Inferior parietal cortex (tissue), 1 donor: Measurements from ENCODE around the gene REPIN1.

Experiments used
- DNase-seq: peaks from one replicate; pipeline ENCODE4 v3.0.0-alpha.2; 2016; ENCODE audit errors: extremely low spot score

The REPIN1 gene

DNA sequence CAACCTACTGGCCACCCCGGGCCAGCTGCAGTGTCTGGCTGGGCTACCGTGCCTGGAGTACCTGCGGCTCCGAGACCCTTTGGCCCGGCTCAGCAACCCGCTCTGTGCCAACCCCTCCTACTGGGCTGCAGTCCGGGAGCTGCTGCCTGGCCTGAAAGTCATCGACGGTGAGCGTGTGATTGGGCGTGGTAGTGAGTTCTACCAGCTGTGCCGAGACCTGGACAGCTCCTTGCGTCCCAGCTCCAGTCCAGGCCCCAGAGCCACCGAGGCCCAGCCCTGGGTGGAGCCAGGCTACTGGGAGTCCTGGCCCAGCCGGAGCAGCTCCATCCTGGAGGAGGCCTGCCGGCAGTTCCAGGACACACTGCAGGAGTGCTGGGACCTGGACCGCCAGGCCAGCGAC, 31.4 kb upstream of the REPIN1 start:
- no peak for DNase-seq

DNA sequence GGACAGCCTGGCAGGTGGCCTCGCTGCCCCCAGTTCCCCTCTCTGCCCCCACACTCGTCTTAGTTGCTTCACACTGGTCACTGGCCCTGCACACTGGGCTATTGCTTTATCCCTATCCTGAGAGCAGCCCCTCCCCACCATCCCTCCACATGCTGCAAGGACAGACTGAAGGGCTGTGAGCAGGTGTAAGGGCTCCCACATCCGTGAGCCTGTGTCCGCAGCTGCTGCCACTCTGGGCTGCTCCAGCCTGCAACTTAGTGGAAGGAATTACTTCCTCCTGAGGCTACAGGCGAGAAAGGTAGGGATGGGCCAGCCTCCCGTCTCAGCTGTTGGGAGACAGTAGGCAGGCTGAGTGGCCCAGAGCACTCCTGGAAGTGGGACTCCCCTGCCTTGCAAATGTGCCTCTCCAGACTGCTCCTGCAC, 31.0 kb upstream of the REPIN1 start:
- no peak for DNase-seq

DNA sequence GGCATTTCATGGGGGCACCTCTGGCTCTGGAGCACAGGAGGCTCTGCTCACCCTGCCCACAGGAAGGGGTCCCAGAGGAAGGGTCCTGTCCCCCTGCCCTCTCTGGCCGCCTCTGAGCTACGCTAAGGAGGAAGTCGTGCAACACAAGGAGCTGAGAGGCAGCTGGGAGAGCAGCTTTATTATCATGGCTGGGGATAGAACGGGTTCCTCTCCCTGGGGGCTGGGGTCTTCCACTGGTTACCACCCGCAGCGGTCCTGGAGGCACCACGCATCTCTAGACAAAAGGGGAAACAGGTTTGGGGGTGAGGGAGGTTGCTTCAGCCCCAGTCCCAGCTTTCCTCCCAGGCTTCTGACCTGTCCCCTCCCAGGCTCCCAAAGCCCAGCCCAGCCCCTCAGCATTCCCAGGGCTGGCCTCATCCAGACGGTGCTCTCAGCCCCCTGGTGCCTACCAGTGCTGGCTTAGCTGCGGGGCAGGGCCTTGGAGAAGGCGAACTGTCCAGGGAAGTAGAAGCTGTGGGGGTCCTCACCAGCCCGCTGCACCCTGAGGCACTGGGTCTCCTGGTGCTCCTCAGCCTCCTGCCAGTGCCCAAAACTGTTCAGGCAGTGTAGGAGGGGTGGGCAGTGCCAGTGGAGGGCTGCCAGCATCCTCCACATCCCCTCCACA, 30.3 kb upstream of the REPIN1 start:
- DNase-seq: no peak

DNA sequence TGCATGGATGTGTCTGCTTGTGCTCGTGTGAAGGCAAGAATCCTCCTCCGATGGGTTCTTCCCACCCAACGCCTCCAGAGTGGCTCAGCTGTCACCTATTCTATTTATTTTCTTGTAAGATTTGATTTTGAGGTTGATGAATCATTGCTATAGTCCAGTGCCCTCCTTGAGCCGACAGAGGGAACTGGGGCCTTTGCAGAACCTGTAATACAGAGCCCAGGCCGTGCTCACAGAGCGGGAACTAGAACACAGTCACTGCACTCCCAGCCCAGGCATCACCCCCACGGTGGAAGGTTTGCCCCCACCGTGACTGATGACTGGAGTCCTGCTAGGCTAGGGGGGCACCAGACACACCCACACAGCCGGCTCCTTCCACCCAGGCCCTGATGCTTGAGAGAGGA, 29.2 kb upstream of the REPIN1 start:
- DNase-seq: no peak

DNA sequence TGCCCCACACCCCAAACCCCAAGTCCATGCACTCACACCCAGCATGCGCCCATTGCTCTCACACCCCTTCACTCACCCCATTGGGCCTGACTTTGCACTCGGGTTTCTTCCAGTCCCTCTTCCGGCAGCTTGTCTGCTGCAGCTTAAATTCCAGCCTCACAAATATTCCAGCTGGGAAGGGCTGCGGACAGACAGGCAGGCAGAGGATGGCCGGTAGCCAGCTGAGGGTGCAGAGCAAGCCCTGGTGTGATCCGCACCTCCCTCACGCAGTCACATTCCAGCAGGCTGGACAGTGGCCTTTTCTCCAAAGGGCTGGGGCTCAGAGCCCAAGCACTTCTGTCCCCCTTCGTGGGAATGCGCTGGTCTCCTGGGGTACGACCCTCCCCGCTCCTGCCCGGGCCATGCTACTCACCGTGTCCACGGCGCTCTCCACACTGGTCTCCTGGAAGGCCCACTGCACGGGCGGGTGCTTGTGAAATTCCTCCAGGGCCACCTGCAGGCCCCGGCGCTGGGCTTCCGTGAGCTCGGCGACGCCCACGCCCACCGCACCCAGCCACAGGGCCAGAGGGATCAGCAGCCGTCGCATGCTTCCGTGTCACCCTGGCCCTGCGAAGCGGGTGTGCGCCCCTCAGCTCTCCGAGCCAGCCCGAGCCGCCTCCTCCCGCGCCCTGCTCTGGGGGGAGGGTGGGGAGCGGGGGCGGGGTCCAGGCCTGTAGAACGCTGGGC, 28.4 kb upstream of the REPIN1 start:
- DNase-seq: no peak

DNA sequence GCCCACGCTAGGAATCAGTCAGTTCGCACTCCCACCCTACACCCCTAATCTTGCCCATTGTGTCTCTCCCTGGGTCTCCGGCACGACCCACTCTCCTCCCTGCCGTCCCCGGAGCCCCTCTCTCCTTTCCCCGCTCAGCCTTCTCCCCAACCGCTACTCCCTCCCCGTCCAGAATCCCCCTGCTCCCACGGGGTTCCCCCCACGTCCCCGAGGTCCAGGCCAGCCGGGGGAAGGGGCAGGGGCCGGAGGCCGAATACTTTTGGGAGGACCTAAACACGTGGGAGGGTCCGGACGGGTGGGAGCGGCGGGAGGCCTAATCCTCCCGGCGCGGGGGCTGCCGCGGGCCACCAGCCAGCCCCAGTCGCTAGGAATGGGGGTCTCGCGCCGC, 27.8 kb upstream of the REPIN1 start:
- DNase-seq: no peak

DNA sequence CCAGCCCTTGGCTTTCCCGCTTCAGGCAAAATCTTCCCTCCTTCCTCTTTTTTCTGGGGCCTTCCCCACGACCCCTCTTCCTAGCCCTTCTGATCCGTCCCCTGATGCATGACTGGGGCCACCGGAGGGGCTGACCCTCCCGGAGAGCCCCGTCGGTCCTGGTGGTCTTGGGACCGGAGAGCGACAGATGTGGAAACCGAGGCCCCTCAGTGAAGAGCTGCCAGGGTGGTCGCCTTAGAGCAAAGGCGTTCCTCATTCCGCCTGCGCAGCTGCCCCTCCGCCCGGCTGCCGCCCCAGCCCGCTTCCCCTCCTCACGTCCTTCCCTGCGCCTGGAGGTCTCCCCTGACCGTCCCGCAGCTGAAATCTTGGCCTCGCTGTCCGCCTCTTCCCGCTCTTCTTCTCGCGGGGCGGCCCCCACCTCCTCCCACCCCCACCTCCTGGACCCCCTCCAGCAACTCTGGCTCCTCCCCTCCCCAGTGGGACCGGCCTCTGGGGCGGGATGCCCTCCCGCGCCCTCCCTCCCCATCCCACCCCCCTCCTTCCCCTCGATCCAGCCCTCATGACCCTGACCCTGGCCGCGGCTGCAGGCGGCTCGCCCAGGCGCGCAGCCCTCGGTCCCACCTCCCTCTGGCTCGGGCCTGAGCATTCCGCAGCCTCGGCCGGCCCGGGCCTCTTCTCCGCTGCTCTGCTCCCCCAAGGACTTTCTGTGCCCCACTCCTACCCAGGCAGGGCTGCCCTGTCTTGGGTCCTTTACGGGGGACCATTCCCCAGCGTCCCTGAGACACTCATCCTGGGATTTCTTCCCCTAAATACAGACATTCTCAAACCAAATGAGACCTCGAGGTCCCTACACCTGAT, 27.1 kb upstream of the REPIN1 start, which contains the start of gene RARRES2:
RARRES2 (minus strand) TSS at position 367 of the 858 bp plus-strand sequence. CDS start 1,020 bp downstream, outside the sequence.
- DNase-seq: no peak

DNA sequence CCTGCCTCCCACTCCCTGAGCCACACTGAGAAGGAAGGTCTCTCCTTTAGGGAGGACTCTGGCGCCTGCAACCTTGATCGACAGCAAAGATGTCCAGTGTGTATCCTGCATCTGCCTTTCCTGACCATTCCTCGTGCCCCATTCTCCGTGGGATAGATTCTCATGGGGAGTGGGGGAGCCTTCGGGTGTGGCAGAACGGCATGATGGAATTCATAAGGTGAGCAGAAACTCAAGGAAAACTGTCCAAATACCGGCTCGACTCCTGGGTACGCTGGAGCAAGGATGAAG, 26.6 kb upstream of the REPIN1 start:
- no peak for DNase-seq

DNA sequence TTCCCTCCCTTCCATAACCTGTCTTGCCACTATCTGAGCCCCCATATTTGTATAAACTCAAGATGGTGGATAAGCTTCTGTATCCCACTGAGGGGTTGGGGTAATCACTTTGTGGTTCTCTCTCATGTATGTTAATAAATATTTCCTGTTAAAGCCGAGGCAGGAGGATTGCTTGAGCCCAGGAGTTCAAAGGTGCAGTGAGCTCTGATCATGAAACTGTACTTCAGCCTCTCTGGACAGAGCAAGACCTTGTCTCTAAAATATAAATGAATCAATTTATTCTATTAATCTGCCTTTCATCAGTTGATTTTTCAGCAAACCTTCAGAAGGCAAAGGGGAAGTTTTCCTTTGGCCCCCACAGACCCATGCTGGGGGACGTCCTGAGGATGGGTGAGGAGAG, 25.4 kb upstream of the REPIN1 start:
- DNase-seq: no peak

DNA sequence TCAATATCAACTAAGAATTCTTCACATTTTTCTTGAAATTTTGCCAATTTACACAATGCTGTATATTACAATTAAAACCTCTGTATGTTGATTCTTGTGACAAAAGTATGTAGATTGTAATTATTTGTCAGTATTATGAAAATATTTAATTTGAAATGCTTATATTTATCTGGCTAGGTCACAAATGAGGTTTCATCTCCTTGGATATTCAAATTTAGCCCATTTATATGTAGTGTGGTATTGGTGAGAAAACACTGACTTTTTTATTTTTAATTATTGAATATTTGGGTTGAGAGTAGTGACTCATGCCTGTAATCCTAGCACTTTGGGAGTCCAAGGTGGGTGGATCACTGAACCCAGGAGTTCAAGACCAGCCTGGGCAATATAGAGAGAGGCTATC, 24.3 kb upstream of the REPIN1 start:
- no peak for DNase-seq

DNA sequence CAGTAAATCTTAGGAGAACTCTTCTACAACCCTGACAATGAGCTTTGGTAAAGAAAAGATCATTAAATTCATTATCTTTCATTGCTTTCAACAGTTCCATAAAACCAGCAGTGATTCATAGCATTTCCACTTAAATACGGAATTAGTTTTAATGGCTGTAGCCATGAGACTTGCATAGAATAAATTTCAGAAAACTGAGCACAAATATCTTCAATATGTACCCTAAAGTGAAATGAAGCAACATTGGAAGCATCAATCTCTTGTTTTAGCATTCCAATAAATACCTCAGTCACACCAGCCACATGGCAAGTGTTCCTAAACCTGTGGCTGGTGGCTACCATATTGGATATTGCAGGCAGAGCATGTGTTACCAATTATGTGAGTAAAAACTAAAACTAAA, 23.6 kb upstream of the REPIN1 start:
- no peak for DNase-seq

DNA sequence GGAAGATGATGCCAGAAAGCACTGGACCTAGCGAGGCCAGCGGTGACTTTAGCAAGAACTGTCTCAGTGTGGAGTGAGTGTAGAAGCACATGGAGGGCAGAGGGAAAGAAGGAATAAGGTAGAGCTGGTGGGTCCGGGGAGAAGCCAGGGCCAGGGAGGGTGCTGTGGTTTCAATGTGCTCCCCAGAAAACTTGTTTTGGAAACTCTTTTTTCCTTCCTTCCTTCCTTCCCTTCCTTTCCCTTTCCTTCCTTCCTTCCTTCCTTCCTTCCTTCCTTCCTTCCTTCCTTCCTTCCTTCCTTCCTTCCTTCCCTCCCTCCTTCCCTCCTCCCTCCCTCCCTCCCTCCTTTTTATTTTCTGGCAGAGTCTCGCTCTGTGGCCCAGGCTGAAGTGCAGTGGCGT, 21.7 kb upstream of the REPIN1 start:
- DNase-seq: no peak

DNA sequence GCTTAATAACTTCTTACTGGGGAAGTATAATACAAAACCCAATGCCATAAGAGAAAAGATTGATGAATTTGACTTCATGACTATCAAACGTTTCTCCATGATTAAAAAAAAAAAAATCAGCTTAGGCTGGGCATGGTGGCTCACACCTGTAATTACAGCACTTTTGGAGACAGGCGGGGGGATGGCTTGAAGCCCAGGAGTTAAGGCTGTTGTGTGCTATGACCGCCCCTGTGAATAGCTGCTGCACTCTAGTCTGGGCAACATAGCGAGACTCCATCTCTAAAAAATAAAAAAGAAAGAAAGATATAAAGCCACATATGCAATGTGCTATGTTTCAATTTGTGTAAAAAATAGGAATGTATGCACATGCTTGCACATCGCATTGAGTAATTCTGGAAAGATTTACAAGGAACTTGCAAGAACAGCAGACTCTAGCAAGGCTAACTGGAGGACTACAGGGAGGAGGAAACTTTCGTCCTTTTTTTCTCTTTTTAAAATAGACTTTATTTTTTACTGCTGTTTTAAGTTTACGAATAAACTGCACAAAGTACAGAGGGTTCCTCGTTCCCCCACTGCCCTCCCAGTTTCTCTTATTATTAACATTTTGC, 16.9 kb upstream of the REPIN1 start:
- DNase-seq: no peak

DNA sequence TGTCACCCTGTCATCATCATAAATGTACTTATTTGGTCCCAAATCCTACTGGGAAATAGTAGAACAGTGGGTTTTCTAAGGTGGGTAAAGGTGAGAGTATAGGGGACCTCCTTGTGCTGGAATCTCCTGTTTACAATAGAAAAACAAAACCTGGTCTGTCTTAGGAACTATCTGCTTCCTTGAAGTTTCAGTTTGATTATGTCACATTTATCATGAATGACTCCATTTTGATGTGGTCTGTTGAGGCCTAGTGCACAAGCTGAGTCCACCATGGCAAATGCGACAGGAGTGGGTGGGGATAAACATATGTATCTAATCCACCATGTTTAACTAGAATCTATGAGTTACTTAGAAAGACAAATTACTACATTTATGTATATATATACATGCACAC, 13.0 kb upstream of the REPIN1 start:
- no peak for DNase-seq

DNA sequence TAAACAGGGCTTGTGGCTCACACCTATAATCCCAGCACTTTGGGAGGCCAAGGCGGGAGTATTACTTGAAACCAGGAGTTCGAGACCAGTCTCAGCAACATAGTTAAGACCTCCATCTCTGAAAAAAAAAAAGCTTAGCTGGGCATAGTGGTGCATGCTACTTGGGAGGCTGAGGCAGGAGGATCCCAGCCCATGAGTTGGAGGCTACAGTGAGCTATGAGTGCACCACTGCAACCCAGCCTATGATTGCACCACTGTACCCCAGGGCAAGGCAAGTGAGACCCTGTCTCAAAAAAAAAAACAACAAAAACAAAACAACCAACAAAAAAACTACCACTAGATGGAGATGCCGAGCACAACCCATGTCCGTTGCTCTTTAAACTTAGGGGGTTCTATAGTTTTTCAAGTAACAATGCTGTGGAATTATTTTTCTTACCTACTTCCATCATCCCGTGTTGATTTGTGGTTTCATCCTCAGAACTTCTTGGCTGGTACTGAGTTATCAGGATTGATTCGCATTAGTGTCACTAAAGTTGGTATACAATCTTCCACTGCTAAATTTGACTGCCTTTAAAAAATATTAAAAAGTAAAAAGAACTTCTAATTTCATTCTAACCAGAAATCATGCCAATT, 12.2 kb upstream of the REPIN1 start:
- peak; percentile 64 for DNase-seq

DNA sequence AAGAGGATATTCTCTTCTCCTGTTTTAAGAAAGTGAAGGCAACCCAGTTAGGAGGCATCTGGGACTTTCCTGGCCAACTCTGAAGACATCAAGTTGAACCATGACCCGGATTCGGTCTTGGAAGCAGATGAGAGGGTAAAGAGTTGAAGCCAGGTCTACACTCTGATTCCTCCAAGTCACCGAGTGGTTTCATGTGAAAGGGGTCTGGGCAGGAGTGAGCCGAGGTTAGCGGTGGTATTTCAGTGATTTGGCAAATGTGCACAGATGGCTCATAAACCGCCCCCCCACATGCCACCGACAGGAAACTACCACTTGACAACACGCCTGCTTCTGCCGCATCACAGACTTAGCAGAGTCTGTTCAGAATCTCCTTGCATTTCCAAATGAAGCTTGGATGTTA, 11.4 kb upstream of the REPIN1 start:
- no peak for DNase-seq

DNA sequence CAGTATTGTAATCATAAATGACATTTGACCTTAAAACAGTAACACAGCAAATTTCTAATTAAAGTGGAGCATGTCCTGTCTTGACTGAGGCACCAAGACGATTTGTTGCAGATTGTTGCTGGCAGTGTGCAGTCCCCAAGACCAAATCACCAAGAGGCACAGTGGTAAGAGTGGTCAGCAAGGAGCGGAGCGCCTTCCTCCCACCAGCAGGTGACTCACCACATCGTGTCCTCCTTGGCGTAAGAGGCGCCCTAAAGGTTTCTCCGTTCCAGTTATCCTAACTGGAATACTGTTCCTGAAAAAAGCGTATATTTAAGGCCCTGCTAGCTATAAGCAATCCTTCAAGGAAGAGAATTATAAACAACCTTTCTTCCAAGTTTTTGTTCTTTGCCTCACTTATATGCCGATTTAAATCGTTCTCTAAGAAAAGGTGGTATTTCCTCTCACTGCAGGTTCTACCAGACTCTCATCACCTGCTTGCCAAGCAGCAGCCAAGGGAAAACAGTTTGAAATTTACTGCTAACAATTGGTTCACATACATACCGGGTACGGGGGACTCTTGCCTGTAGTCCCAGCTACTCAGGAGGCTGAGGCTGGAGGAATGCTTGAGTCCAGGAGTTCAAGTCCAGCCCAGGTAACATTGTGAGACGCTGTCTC, 10.7 kb upstream of the REPIN1 start:
- DNase-seq: no peak

DNA sequence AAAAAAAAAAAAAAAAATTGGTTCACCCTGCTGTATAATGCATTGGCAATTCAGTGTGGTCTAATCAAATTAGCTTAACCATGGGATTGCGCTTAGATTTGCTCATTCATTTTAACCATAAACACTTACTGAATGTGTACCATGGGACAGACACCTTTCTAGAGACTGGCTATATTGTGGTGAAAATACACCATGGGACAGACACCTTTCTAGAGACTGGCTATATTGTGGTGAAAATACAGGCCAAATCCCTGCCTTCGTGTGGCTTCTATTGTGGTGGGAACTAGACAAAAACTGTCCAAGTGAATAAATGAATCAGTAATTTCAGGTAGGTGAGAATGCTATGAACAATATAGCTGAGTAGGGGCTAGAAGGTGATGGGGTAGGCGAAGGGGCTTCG, 10.2 kb upstream of the REPIN1 start:
- no peak for DNase-seq

DNA sequence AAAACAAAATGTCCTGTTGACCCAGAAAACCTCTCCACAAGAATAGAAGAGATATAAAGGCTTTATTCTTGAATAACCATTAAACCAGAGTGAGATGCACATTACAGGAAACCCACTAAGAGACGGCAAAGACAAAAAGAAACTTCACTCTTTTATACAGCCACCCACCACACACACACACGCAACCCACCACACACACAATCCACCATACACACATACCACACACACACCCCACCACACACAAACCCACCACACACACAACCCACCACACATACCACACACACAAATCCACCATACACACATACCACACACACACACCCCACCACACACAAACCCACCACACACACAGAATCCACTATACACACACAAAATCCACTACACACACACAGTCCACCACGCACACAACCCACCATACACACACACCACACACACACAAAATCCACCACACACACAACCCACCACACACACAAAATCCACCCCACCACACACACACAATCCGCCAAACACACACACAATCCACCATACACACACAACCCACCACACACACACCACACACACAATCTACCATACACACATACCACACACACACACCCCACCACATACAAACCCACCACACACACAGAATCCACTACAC, 9.5 kb upstream of the REPIN1 start:
- no peak for DNase-seq

DNA sequence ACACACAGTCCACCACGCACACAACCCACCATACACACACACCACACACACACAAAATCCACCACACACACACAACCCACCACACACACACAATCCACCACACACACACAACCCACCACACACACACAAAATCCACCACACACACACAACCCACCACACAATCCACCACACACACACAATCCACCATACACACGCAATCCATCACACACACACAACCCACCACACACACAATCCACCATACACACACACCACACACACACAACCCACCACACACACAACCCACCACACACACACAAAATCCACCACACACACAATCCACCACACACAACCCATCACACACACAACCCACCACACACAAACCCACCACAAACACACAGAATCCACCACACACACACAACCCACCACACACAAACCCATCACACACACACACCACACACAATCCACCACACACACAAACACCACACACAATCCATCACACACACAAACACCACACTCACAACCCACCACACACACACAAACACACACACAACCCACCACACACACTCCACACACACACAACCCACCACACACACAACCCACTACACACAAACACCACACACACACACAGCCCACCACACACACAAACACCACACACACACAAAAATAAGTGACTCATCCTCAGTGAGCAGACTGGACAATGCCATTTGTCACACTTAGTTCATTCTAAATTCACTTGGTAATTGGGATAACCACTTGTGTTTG, 8.8 kb upstream of the REPIN1 start:
- DNase-seq: no peak
